Measurements from ENCODE around the gene RAB36. TPM values are rescaled to one million over a fixed set of nuclear protein-coding genes. Genes with fewer than 3 reads are reported as not detected.

Gene RAB36
- total RNA-seq, 1 donor from 2014 or later, result 0.08 TPM

- no peaks in the 10 kb centered on the region for H3K27me3 Mint-ChIP-seq (ENCODE audit: insufficient read depth)
- H3K36me3 Mint-ChIP-seq (ENCODE audit: low read depth), result peaks cover 5% of the 10 kb centered on the region
- DNase-seq (ENCODE audit: low spot score), result no peak
- peaks cover 6% of the 10 kb centered on the region for H3K9me3 Mint-ChIP-seq
- peaks cover 11% of the 10 kb centered on the region for H3K4me1 Mint-ChIP-seq (ENCODE audit: low read depth)
- intact Hi-C loops (cut with micrococcal nuclease), result no loop called here
- no peak overlapping the region for H3K27ac Mint-ChIP-seq
- H3K4me3 Mint-ChIP-seq, result no peak overlapping the region
Observed at GRCh38 chr22:23121000-23121421, 24.3 kb upstream of the RAB36 start.

- Mint-ChIP-seq H3K27me3 (ENCODE audit: insufficient read depth) (no peaks in the 10 kb centered on the region), H3K4me3 (no peak overlapping the region), H3K36me3 (ENCODE audit: low read depth) (peaks cover 5% of the 10 kb centered on the region), H3K9me3 (peaks cover 6% of the 10 kb centered on the region), H3K27ac (no peak overlapping the region), H3K4me1 (ENCODE audit: low read depth) (peaks cover 11% of the 10 kb centered on the region)
- intact Hi-C loops (cut with micrococcal nuclease), result no loop called here
- no peak for DNase-seq (ENCODE audit: low spot score)
Observed at GRCh38 chr22:23121424-23121823, 23.9 kb upstream of the RAB36 start.

DNA sequence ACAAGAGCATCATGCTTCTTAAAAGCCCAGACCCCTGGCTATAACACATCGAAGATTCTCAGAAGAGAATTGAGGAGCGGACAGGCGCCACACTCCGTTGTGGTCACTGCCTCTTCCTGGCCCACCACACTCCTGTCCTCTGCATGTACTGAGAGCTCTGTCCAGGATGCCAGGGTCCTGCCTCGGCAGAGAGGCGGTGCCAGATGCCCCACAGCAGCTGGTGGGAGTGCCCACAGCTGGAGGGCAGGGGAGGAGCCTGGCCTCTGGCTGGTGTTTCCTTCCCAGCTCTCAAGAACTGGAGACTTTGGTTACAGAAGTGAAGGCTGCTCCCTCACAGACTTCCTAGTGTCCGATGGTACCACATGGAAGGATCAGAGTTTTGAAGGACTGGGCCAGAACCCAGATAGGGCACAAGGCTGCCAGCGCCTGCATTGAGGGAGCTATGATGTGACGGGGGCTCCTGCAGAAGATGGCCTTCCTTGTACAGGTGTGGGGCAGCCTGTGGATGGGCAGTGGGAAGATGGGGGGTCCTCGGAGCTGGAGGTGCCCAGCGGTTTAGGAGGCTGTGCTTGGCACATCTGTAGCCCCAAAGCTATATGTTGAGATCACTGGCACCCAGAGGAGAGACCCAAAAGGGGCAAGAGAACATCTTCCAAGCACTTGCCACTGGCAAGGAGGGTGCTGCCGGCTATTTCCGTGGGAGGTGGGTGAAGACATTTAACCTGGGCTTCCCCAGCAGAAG is 22.9 kb upstream of the RAB36 start:
- intact Hi-C loops (cut with micrococcal nuclease), result no loop called here
- no peak overlapping the region for H3K4me3 Mint-ChIP-seq
- no peak for DNase-seq (ENCODE audit: low spot score)

DNA sequence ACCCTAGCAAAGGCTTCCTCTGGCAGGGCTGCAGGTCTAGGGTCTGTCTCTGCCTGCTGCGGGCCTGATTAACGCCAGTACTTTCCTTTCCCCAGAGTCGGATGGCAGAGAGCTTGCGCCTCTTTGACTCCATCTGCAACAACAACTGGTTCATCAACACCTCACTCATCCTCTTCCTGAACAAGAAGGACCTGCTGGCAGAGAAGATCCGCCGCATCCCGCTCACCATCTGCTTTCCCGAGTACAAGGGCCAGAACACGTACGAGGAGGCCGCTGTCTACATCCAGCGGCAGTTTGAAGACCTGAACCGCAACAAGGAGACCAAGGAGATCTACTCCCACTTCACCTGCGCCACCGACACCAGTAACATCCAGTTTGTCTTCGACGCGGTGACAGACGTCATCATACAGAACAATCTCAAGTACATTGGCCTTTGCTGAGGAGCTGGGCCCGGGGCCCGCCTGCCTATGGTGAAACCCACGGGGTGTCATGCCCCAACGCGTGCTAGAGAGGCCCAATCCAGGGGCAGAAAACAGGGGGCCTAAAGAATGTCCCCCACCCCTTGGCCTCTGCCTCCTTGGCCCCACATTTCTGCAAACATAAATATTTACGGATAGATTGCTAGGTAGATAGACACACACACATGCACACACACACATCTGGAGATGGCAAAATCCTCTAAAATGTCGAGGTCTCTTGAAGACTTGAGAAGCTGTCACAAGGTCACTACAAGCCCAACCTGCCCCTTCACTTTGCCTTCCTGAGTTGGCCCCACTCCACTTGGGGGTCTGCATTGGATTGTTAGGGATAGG is 22.1 kb upstream of the RAB36 start:
- no peaks in the 10 kb centered on the region for H3K27me3 Mint-ChIP-seq (ENCODE audit: insufficient read depth)
- intact Hi-C loops (cut with micrococcal nuclease), result no loop called here
- DNase-seq (ENCODE audit: low spot score), result no peak
- H3K4me1 Mint-ChIP-seq (ENCODE audit: low read depth), result peaks cover 11% of the 10 kb centered on the region
- peaks cover 5% of the 10 kb centered on the region for H3K36me3 Mint-ChIP-seq (ENCODE audit: low read depth)
- H3K27ac Mint-ChIP-seq, result no peak overlapping the region
- H3K9me3 Mint-ChIP-seq, result peaks cover 6% of the 10 kb centered on the region
- H3K4me3 Mint-ChIP-seq, result no peak overlapping the region

More for the DNA sequence above, 22.9 kb upstream of the RAB36 start:
- Mint-ChIP-seq H3K9me3 (peaks cover 6% of the 10 kb centered on the region), H3K27me3 (ENCODE audit: insufficient read depth) (no peaks in the 10 kb centered on the region), H3K4me1 (ENCODE audit: low read depth) (peaks cover 11% of the 10 kb centered on the region), H3K36me3 (ENCODE audit: low read depth) (peaks cover 5% of the 10 kb centered on the region), H3K27ac (no peak overlapping the region)

- DNase-seq (ENCODE audit: low spot score), result no peak
- Mint-ChIP-seq H3K4me1 (ENCODE audit: low read depth) (peaks cover 11% of the 10 kb centered on the region), H3K36me3 (ENCODE audit: low read depth) (peaks cover 5% of the 10 kb centered on the region), H3K27me3 (ENCODE audit: insufficient read depth) (peaks cover 3% of the 10 kb centered on the region), H3K27ac (no peak overlapping the region), H3K4me3 (no peak overlapping the region), H3K9me3 (peaks cover 6% of the 10 kb centered on the region)
- intact Hi-C loops (cut with micrococcal nuclease), result no loop called here
Observed at GRCh38 chr22:23123804-23124254, 21.4 kb upstream of the RAB36 start.

DNA sequence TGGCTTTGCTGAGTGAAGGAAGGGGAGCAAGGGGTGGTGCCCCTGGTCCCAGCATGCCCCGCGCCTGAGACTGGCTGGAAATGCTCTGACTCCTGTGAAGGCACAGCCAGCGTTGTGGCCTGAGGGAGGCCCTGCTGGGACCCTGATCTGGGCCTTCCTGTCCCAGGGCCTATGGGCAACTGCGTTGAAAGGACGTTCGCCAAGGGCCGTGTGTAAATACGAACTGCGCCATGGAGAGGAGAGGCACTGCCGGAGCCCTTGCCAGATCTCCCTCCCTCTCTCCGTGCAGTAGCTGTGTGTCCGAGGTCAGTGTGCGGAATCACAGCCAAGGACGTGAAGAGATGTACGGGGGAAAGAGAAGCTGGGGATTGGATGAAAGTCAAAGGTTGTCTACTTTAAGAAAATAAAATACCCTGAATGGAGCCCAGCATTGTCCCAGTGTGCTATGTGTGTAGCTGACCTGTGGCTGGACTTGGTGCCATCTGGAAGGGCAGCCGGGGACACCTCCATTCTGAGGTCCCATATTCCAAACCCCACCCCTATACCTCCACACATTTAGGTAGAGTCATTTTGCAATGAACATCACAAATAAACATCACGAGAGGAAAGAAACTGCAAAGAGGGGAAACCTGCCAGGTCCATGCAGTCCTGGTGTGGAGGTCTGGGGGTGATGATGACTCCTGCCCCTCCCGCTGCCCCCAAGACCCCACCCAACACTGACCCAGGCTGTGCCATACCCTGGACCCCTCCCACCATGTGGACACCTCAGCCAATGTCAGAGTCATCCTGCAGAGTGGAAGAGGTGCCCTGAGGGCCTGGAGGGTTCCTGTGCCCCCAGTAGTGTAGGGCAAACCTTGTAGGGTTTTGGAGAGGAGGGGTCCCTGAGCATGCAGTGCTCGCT is 20.4 kb upstream of the RAB36 start:
- Mint-ChIP-seq H3K36me3 (ENCODE audit: low read depth) (no peaks in the 10 kb centered on the region), H3K9me3 (no peaks in the 10 kb centered on the region), H3K4me3 (no peak overlapping the region), H3K4me1 (ENCODE audit: low read depth) (peaks cover 3% of the 10 kb centered on the region), H3K27me3 (ENCODE audit: insufficient read depth) (peaks cover 3% of the 10 kb centered on the region), H3K27ac (no peak overlapping the region)
- no peak for DNase-seq (ENCODE audit: low spot score)
- intact Hi-C loops (cut with micrococcal nuclease), result no loop called here

DNA sequence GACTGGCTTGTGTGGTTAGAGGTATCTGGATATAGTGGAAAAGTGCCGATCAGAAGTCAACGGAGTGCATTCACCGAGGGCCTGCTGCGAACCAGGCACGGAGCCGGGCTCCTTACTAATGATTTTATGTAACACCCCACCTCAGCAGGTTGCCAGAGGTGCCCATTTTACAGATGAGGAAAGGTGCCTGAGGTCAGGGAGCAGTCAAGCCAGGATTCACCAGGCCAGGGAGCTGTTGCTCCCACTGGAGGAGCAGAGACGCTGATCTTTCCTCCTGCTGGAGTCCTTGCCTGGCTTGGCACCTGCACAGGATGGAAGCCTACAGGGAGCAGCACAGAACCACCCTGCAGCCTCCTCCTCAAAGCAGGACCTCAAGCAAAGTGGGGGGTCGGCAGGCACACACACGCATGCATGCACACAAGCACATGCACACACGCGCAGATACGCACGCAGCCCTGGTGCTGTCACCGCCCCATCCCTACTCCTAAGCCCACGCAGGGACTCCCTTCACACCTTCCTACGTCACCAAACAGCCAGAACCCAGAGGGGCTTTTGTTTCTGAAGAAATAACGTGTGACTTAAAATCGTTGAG is 19.7 kb upstream of the RAB36 start:
- Mint-ChIP-seq H3K9me3 (no peaks in the 10 kb centered on the region), H3K27ac (no peak overlapping the region), H3K27me3 (ENCODE audit: insufficient read depth) (peaks cover 3% of the 10 kb centered on the region), H3K4me1 (ENCODE audit: low read depth) (no peaks in the 10 kb centered on the region), H3K36me3 (ENCODE audit: low read depth) (no peaks in the 10 kb centered on the region), H3K4me3 (no peak overlapping the region)
- intact Hi-C loops (cut with micrococcal nuclease), result no loop called here
- no peak for DNase-seq (ENCODE audit: low spot score)

- Mint-ChIP-seq H3K36me3 (ENCODE audit: low read depth) (no peaks in the 10 kb centered on the region), H3K9me3 (no peaks in the 10 kb centered on the region), H3K4me1 (ENCODE audit: low read depth) (no peaks in the 10 kb centered on the region), H3K4me3 (no peak overlapping the region), H3K27ac (no peak overlapping the region), H3K27me3 (ENCODE audit: insufficient read depth) (peaks cover 3% of the 10 kb centered on the region)
- no peak for DNase-seq (ENCODE audit: low spot score)
- intact Hi-C loops (cut with micrococcal nuclease), result no loop called here
Observed at GRCh38 chr22:23126165-23127054, 18.9 kb upstream of the RAB36 start.

DNA sequence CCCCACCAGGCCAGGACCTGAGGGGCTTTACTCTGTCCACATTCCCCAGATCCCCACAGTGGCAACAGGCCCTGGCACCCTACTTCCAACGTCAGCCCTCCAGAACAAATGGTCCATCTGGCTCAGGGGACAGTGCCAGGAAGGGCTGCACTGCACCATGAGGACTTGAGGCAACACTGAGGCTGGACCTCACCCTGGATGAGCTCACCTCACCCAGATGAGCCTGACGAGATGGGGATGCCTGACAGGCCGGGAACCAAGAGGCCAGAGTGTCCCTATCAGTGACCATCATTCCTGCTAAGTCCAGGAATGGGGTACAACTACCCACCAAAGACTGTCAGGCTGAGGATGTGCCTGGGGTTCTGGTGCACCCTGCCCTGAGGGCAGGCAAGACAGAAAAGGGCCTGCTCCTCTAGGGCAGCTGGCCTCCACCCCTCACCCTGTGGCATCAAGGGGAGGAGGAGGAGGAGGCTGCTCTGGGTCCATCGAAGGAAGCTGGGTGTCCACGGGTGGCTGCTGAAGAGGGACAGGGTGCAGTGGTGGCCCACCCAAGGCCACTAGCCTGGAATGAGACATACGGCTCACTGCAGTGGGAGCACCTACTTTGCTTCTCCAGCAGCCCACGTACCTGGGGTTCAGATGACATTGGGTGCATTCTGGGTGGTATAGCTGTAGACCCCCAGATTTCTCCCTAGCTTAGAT is 18.1 kb upstream of the RAB36 start:
- no peaks in the 10 kb centered on the region for H3K36me3 Mint-ChIP-seq (ENCODE audit: low read depth)
- no peaks in the 10 kb centered on the region for H3K9me3 Mint-ChIP-seq
- H3K4me1 Mint-ChIP-seq (ENCODE audit: low read depth), result no peaks in the 10 kb centered on the region
- H3K27me3 Mint-ChIP-seq (ENCODE audit: insufficient read depth), result peaks cover 3% of the 10 kb centered on the region
- no peak for DNase-seq (ENCODE audit: low spot score)
- intact Hi-C loops (cut with micrococcal nuclease), result no loop called here
- H3K4me3 Mint-ChIP-seq, result no peak overlapping the region
- no peak overlapping the region for H3K27ac Mint-ChIP-seq

GRCh38 chr22:23127788-23128187 is 17.5 kb upstream of the RAB36 start:
- no peaks in the 10 kb centered on the region for H3K9me3 Mint-ChIP-seq

More at GRCh38 chr22:23127788-23128187, 17.5 kb upstream of the RAB36 start:
- H3K27ac Mint-ChIP-seq, result no peak overlapping the region
- peaks cover 3% of the 10 kb centered on the region for H3K27me3 Mint-ChIP-seq (ENCODE audit: insufficient read depth)
- intact Hi-C loops (cut with micrococcal nuclease), result loop anchor here (1.0 kb wide), 1 partner anchor 168 kb away; no protein-coding TSS in a partner anchor
- H3K36me3 Mint-ChIP-seq (ENCODE audit: low read depth), result no peaks in the 10 kb centered on the region
- DNase-seq (ENCODE audit: low spot score), result no peak
- no peaks in the 10 kb centered on the region for H3K4me1 Mint-ChIP-seq (ENCODE audit: low read depth)
- no peak overlapping the region for H3K4me3 Mint-ChIP-seq

All from activated T-helper 1 cell treated with anti-CD3 and anti-CD28 coated beads, Interleukin-12 subunit alpha, Interleukin-12 subunit beta, Interleukin-2, Interleukin-4 antibody, amounts not matched to agents 30 ng/mL and 10 ng/mL and 1 ng/mL, durations not matched to agents 14 hours and 24 hours and 36 hours (primary cell).